ENCODE data around the gene CORIN.
"Not testable (repeated sequence)": the region's sequence is repeated elsewhere in the genome, so short reads cannot be mapped to it uniquely, and the experiment has no call there.

DNA sequence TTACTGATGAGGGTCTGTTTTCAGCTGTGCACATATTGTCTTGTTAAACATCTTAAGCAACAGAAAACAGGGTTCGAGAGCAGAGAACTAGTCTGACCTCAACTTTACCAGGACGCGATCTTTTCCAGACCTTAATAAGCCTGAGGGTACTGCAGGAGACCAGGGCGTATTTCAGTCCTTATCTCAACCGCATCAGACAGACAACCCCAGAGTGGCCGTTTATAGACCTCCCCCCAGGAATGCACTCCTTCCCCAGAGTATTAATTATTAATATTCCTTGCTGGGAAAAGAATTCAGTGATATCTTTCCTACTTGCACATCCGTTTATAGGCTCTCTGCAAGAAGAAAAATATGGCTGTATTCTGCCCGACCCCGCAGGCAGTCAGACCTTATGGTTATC lies 84.6 kb downstream of the CORIN start:
- TF ChIP-seq CTCF, POLR2A (IDR thresholded peaks at IDR 0.05): not testable (repeated sequence)
